GM19328 (cell line): Measurements from ENCODE around the gene SOX1.

Source experiments
- ATAC-seq: cut with Tn5 transposase; IDR thresholded peaks from one replicate; pipeline ENCODE4 v1.9.1; 2021; ENCODE audit warnings: mild to moderate bottlenecking, moderate library complexity; ENCODE audit not compliant: unreplicated experiment

The SOX1 gene

GRCh38 chr13:112105244-112105681 lies 38.3 kb downstream of the SOX1 start:
- ATAC-seq, result no peak

GRCh38 chr13:112105892-112106291 lies 38.9 kb downstream of the SOX1 start:
- no peak for ATAC-seq

DNA sequence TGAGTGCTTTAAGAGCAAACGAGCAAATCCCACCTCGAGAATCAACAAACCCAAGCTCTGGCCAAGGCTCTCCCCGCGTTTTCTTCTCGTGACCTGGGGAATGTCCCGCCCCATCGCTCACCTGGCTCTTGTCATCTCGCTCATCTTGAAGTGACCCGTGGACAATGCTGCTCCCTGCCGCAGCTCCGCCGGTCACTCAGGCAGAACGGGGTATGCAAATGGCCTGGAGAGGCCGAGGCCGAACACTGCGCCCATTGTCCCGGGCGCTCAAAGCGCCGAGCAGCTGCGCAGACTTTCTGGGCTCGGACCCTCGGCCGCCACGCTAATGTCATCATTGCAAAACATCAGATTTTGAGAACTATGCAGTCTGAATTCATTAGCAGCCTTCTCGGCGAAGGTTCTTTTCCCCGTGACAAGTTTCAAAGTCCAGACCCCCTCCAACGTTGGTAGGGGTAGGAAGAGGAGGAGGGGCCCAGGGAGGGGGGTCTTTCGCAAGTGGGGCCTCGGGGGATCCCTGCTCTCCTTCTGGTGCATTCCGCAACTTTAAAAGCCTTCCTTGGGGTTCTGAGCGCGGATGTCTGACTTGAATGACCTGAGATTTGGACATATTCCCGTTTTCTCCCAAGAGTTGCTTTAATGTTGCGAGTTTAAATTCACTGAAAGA lies 39.7 kb downstream of the SOX1 start:
- ATAC-seq, result no peak

- no peak for ATAC-seq
Observed at GRCh38 chr13:112107289-112107688, 40.3 kb downstream of the SOX1 start.

DNA sequence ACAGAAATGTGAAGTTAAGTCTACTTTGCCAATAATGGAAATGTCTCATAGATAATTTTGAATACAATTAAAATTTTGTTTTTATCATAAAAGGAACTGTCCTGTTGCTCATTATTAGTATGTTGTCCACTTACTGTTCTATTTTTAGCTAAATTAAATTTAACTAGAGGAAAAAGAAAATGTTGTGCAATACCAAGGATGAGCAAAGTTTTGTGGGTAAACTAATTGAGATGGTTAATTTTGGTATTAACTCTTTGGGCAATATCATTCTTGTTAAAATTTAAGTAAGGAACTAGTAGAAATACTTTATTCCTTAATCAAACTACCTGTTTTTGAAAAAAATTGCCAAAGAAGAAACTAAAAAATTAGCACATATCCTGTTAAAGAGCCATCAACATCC lies 43.5 kb downstream of the SOX1 start:
- no peak for ATAC-seq

- no peak for ATAC-seq
Observed at GRCh38 chr13:112111239-112111857, 44.4 kb downstream of the SOX1 start.

- no peak for ATAC-seq
Observed at GRCh38 chr13:112112534-112113276, 45.8 kb downstream of the SOX1 start.

- no peak for ATAC-seq
Observed at GRCh38 chr13:112113348-112113747, 46.4 kb downstream of the SOX1 start.

DNA sequence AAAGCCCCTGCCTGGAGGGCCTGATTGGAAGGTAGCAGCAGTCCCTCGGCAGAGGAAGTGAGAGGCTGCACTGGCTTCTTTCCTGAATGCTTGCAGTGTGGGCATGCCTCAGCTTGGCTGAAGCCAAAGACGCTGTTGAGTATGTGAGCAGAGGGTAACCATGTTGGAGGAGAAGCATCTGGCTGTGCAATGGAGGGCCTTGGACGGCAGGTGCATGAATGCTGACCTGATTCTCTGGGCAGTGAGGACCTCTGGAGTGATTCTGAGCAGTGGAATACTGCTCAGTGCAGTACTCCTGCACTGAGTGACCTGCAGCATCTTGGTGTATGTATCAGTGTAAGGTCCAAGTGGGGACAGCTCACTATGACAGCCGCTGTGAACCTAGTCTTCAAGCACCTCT lies 46.9 kb downstream of the SOX1 start:
- no peak for ATAC-seq

DNA sequence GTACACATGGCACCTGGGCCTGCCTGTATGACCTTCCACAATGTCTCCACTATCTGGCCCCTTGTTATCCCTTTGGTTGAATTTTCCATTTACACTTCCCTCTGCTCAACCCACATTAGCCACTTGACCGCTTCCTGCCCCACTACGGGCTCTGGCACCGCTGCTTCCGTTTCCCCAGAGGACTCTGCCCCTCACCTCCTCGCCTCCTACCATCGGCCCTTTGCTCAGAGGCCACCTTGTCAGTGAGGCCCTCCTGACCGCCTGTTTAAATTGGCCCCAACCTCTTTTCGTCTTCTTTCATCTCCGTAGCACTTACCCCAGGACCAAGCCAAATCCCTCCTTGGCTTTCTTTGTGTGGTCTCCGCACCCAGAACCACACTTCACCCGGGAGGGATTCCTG lies 47.4 kb downstream of the SOX1 start:
- no peak for ATAC-seq

DNA sequence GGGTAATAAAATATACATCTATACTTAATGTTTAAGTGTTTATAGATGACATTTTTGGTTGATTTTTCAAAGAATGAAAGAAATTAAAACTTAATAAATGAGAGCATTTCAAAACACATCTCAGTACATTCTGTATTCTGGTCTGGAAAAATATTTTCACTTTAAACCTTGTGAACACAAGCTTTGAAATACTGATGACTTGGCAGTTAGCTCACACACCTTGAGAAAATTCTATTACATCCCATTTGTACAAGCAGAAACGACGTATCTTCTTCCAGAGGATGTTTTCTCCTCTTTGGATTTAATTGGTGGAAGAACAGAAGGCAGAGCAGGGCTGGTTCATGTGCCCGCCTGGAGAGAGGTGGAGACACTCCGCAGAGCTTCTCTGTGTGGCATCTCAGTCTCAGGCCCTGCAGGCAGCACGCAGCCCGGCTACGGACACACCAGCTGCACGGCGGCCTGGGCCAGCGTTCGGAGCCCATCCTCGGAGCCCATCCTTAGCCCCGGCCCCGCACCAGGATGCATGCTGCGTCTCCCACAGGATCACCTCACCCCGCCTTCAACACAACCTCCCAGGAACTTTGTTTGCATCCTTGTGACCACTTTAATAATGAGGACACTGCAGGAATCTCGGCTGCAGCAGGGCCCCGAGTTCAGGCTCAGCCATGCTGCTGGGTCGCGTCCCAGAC lies 48.6 kb downstream of the SOX1 start:
- ATAC-seq, result no peak

GRCh38 chr13:112116187-112116950 lies 49.4 kb downstream of the SOX1 start:
- no peak for ATAC-seq

DNA sequence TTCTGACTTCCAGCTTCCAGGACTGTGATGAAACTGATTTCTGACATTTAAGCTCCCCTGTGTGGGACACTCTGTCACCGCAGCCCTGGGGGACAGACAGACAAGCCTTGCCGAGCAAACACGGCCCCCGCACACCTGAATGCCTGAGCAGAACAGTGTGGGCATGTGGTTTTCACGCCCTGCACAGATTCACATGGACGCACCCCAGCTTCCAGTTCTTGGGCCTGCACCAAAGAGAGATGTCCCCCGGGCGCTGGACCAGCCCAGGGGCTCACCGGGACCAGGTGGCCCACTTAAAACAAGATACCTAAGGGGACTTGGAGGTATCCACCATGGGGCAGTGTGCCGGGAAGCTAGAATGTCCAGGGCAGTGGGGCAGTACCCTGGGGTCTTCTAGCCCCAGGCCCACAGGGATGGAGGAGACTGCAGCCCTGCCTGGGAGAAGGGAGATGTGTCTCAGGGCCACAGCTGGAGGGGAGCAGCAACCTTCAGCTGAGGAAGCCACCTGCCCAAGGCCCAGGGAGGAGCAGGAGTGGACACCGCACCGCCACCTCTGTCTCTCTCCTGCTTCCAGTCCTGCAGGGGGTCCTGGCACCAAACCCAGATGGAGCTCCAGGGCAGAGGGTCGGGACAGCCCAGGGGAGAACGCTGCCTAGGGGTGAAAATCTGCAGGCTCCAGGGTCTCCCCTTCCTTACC lies 50.5 kb downstream of the SOX1 start:
- no peak for ATAC-seq

DNA sequence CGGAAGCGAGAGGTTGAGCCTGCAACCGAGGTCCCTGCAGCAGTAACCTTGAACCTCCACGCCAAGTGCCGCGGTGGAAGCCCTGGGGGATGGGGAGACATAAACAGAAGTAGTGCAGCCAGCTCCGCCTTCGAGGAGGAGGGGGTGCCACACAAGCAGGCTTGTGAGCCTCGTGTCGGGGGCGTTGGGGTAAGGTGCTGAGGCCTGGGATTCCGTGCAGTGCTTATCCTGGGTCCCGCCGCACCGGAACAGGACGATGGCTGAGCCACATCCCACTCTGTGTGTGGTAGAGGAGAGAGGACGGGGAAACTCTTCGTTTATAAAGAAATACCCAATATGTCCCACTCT lies 51.0 kb downstream of the SOX1 start:
- no peak for ATAC-seq

DNA sequence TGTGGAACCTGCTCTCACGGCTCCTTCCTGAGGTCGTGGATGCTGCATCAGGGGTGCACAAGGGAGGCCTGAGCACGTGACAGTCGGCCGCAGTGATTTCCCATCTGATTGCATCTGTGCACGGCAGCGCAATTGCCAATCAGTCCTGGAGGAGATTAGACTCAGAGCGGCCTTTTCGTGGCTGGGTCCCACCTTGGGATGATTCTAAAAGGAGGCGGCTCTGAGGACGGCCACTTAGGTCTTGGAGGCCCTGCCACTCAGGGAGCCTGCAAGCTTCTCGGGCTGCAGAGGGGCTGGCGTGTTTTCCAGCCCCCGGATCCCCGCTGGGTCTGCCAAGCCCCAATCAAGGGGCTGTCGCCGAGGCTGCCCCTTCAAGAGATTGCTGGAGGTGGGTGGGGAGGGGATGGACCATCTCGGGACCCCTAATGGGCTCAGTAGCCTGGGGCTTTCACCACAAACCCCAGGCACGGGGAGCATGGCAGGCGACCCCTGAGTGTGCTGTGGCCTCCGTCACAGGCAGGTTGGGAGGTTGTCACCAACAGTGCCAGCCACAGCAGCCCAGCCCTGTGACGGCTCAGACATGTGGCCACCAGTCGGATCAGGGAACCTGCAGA lies 51.6 kb downstream of the SOX1 start:
- ATAC-seq, result no peak

GRCh38 chr13:112119192-112120030 lies 52.5 kb downstream of the SOX1 start:
- no peak for ATAC-seq

DNA sequence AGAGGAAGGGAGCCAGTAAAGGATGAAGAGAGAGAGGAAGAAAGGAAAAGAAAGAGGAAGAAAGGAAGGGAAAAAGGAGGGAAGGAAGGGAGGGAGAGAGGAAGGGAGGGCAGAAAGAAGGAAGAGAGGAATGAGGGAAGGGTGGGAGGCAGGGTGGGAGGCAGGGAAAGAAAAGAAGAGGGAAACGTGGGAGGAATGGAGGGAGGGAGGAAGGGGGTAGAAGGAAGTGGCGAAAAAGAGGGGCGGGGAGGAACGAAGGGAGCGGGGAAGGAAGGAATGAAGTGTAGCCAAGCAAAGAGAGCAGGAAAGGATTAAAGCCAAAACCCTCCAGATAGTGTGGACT lies 53.1 kb downstream of the SOX1 start:
- no peak for ATAC-seq
